SK-N-SH treated with all-trans-retinoic acid at 6 μM for 48 hours (cell line): ENCODE data around the gene TAS2R8.

Experiments
- ATAC-seq: fragments of 200-7000 bp; cut with Tn5 transposase; 3 replicates; pipeline ENCODE4 v1.9.1; 2020; ENCODE audit warnings: mild to moderate bottlenecking, moderate library complexity
- ARNTL ChIP-seq: fragments of 450-650 bp; formaldehyde crosslinking; IDR thresholded peaks from 2 replicates; pipeline ENCODE4 v1.5.0; 2020; ENCODE audit warnings: low read depth, mild to moderate bottlenecking, moderate library complexity, borderline replicate concordance
- BACH2 ChIP-seq: fragments of 250-450 bp; sonication (Bioruptor Pico); IDR thresholded peaks from 2 replicates; pipeline ENCODE4 v1.9.0; 2021; ENCODE audit warnings: mild to moderate bottlenecking, borderline replicate concordance
- CREB5 ChIP-seq: fragments of 250-450 bp; sonication (Bioruptor Pico); IDR thresholded peaks from 2 replicates; pipeline ENCODE4 v1.5.1; 2020; ENCODE audit warnings: low read depth, mild to moderate bottlenecking, moderate library complexity
- CSRNP3 ChIP-seq: fragments of 250-450 bp; sonication (Bioruptor Pico); IDR thresholded peaks from 2 replicates; pipeline ENCODE4 v1.5.1; 2021; ENCODE audit warnings: mild to moderate bottlenecking, moderate library complexity
- ESRRG ChIP-seq: fragments of 250-450 bp; sonication (Bioruptor Pico); IDR thresholded peaks from 2 replicates; pipeline ENCODE4 v1.6.1; 2021; ENCODE audit warnings: mild to moderate bottlenecking
- GLIS3 ChIP-seq: fragments of 250-450 bp; sonication (Bioruptor Pico); IDR thresholded peaks from 2 replicates; pipeline ENCODE4 v1.5.0; 2020; ENCODE audit warnings: mild to moderate bottlenecking, moderate library complexity
- ISL1 ChIP-seq: fragments of 250-450 bp; sonication (Bioruptor Pico); IDR thresholded peaks from 2 replicates; pipeline ENCODE4 v2.1.2; 2022; ENCODE audit warnings: mild to moderate bottlenecking, moderate library complexity
- OSR1 ChIP-seq: fragments of 250-450 bp; sonication (Bioruptor Pico); IDR thresholded peaks from 2 replicates; pipeline ENCODE4 v1.8.0; 2022; ENCODE audit warnings: moderate library complexity, mild to moderate bottlenecking, inconsistent platforms
- PATZ1 ChIP-seq: fragments of 250-450 bp; sonication (Bioruptor Pico); IDR thresholded peaks from 2 replicates; pipeline ENCODE4 v1.8.0; 2020; ENCODE audit warnings: mild to moderate bottlenecking, moderate library complexity, borderline replicate concordance
- TCF4 ChIP-seq: fragments of 250-450 bp; sonication (Bioruptor Pico); IDR thresholded peaks from 2 replicates; pipeline ENCODE4 v1.8.0; 2021; ENCODE audit warnings: mild to moderate bottlenecking, moderate library complexity, borderline replicate concordance
- TOX ChIP-seq: fragments of 250-450 bp; sonication (Bioruptor Pico); IDR thresholded peaks from 2 replicates; pipeline ENCODE4 v1.8.0; 2021; ENCODE audit warnings: mild to moderate bottlenecking, moderate library complexity, borderline replicate concordance
- TSHZ2 ChIP-seq: fragments of 250-450 bp; sonication (Bioruptor Pico); IDR thresholded peaks from 2 replicates; pipeline ENCODE4 v1.5.0; 2020; ENCODE audit warnings: mild to moderate bottlenecking, moderate library complexity
- ZC3H10 ChIP-seq: fragments of 250-450 bp; sonication (Bioruptor Pico); IDR thresholded peaks from 2 replicates; pipeline ENCODE4 v1.5.1; 2021; ENCODE audit warnings: mild to moderate bottlenecking, moderate library complexity
- ZFP3 ChIP-seq: fragments of 250-450 bp; sonication (Bioruptor Pico); IDR thresholded peaks from 2 replicates; pipeline ENCODE4 v1.5.0; 2020; ENCODE audit warnings: mild to moderate bottlenecking, moderate library complexity
- ZFP30 ChIP-seq: fragments of 450-650 bp; formaldehyde crosslinking; IDR thresholded peaks from 2 replicates; pipeline ENCODE4 v1.5.0; 2022; ENCODE audit warnings: mild to moderate bottlenecking, moderate library complexity
- ZNF8 ChIP-seq: fragments of 450-650 bp; formaldehyde crosslinking; IDR thresholded peaks from 2 replicates; pipeline ENCODE4 v1.5.0; 2020; ENCODE audit warnings: mild to moderate bottlenecking, moderate library complexity

TAS2R8 gene

GRCh38 chr12:10842862-10843261 lies 35.8 kb upstream of the TAS2R8 start:
- ATAC-seq, result no peak
- no peak for TF ChIP-seq CREB5
- TF ChIP-seq GLIS3 (CRISPR knock-in tag), result no peak
- TF ChIP-seq ZC3H10 (CRISPR knock-in tag), result no peak
- no peak for TF ChIP-seq ARNTL

- TF ChIP-seq TOX (no peak), ISL1 (CRISPR knock-in tag) (no peak), ESRRG (CRISPR knock-in tag) (no peak), TSHZ2 (CRISPR knock-in tag) (no peak), TCF4 (CRISPR knock-in tag) (no peak), OSR1 (CRISPR knock-in tag) (no peak), ZNF8 (CRISPR knock-in tag) (no peak), PATZ1 (CRISPR knock-in tag) (no peak), CSRNP3 (CRISPR knock-in tag) (no peak), ZFP3 (no peak), ZFP30 (CRISPR knock-in tag) (no peak), CREB5 (no peak), ZC3H10 (CRISPR knock-in tag) (no peak), ARNTL (no peak), BACH2 (CRISPR knock-in tag) (no peak)
- TF ChIP-seq, all 23 proteins: peak for 0
- no peak for ATAC-seq
These were observed 31.4 kb upstream of the TAS2R8 start for GRCh38 chr12:10838461-10838860.

GRCh38 chr12:10829994-10830393 lies 22.9 kb upstream of the TAS2R8 start:
- TF ChIP-seq CREB5 (no peak), TSHZ2 (CRISPR knock-in tag) (no peak), ZFP3 (no peak)
- no peak for ATAC-seq
